HG02588 (cell line): ENCODE results near the gene LIN52.

Experiments used
- ATAC-seq: cut with Tn5 transposase; IDR thresholded peaks from one replicate; pipeline ENCODE4 v1.9.1; 2021; ENCODE audit warnings: mild to moderate bottlenecking, moderate library complexity; ENCODE audit not compliant: unreplicated experiment

The LIN52 gene

GRCh38 chr14:74223016-74223415 is 138.3 kb downstream of the LIN52 start:
- ATAC-seq, result no peak

DNA sequence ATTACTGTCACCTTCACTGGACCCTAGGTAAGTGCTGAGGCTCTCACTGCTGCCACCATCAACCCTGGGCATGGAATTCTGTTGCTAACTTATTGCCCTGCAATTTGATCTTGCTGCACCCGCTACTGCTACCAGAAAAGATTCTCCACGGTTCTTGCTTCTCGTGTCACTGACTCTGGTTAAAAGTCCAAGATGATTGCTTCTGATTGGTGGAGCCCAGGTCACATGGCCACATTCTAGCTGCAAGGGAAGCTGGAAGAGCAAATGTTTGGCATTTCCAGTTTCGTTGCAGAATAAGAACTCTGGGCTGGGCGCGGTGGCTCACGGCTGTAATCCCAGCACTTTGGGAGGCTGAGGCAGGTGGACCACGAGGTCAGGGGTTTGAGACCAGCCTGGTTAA is 147.0 kb downstream of the LIN52 start:
- ATAC-seq, result no peak

GRCh38 chr14:74235017-74235416 is 150.3 kb downstream of the LIN52 start:
- ATAC-seq, result no peak

DNA sequence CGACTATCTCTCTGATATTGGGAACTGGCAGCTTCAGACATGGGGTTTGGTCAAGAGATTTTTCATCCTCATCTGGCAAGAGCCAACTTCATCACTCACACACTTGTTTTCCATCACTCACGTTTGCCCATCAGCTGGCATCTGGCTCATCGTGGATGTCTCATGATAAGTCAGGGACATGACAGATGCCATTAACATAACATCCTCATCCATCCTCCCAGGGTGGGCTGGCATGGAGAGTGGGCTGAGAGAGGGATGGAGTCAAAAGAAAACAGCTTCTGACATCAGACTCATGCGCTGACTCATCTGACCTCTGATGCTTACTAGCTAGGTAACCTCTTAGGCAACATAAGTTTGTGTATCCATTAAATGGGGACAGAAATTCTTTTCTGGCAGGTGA is 152.7 kb downstream of the LIN52 start:
- no peak for ATAC-seq

GRCh38 chr14:74238974-74239847 is 154.5 kb downstream of the LIN52 start, which contains the start of gene VSX2:
TSS of gene VSX2 (plus strand) at chr14:74239449. CDS start at chr14:74239562, 113 bp downstream.
- no peak for ATAC-seq

DNA sequence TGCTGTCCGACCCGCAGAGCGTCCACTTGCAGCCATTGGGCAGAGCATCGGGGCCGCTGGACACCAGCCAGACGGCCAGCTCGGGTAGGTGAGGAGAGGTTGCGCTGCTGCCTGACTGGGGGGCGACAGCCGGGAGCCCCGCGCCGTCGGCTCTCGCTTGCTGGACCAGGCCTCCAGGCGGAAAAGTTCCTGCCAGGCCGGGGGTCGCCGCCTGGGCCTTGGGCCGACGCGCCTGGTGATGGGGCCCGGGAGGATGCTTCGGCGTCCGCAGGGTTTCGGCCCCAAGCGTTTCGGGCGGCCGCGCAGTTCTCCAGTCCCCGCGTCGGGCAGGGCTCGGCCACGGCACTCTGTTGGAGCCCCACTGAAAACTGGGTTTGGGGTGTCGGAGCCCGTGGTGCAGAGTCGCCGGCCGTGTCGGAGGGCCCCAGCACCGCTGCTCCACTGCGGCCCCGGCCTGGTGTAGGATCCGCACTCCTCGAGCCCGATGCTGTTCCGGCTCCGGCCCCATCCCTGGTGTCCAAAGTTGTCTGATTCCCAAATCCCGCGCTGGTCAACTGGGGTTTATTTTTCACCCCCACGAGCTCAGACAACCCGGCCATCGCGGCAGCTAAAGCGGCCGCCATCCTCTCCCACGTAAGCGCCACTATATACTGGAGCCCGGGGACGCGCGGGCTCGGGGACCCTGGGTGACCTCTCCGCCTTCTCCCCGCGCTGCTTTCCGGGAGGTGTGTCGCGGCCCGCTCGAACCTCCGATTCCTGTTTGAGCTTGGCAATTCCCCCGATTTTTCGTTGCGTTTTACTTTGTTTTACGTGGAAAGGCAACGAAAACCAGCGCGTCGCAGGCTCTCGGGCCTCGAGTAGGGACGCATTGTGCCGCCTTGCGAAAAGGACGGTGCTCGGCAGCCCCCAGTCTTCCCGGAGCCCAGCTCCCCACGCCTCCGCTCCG is 155.4 kb downstream of the LIN52 start:
- no peak for ATAC-seq

GRCh38 chr14:74240794-74241651 is 156.3 kb downstream of the LIN52 start:
- ATAC-seq, result no peak

DNA sequence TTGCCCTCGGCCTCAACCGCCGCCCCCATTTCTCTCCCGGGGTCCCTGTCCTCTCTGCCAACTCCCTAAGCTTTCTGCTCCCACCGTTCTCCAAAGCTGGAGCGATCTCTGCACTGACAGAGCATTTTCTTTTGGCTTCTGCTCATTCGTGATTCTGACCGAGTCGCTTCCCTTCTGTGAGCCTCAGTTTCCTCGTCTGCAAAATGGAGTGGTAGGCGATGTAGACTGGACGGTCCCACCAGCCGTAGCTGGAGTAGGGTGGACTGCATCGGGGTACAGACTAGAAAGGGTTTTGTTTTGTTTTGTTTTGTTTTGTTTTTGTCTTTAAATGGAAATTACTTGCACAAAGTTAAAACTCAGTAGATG is 156.9 kb downstream of the LIN52 start:
- ATAC-seq, result no peak

DNA sequence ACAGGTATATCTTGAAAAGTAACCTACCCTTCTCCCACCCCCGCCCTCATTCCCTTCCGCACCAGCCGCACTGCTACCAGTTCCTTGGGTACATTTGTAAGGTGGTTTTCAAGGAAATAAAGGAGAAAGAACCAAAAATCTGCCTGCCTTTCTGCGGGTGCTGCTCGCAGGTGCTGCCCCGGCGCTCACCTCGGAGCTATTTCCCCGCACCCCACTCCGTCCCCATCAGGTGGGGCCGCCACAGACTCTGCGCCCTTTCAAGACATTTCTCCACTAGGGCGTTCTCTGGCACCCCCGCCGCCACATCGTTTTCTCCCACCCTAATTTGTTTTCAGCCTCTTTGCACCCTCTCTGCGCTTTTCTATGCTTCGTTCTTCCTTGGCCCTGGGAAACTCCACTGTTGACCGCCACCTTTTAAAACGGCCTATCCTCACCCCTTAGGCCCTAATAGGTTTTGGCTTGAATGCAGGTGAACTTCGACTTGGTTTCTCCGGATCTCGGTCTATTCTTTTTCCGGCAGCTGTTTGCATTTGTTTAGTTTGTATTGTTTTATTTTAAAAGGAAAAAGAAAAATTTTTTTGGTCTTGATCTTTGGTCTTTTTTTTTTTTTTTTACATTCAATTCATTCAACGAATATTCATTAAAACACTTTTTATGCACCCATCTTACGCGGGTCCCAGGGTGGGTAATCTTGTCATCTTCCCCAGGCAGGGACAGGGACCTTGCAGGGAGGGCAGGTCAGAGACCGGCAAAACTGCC is 157.4 kb downstream of the LIN52 start:
- ATAC-seq, result no peak

DNA sequence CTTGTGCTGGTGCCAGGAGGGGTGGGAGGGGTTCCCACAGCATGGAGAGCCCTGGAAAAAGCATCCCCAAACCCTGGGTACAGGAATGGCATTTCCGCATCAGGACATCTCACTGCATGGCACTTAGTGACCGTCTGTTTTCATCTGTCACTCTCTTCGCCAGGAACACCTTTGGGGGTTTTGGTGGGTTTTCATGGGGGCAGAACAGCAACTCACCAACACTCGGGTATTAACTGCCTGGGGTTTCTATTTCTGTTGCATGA is 158.0 kb downstream of the LIN52 start:
- no peak for ATAC-seq

DNA sequence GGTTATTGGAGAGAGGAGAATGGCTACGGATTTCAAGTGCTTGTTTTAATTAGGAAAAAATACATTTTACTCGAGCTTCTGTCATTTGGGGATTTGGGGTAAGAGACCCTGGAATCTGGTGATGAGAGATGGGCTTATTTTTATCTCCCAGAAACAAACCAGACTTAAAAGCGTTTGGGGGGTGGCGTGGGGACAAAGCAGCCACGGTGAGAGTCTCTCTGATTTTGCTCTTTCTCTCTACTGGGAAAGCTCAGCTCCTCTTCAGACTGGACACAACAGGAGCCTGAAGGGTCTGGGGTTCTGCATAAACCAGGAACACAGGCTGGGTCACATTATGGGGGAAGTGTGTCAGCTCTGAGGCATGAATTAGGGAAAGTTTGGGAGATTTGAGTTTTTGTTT is 158.3 kb downstream of the LIN52 start:
- ATAC-seq, result no peak

DNA sequence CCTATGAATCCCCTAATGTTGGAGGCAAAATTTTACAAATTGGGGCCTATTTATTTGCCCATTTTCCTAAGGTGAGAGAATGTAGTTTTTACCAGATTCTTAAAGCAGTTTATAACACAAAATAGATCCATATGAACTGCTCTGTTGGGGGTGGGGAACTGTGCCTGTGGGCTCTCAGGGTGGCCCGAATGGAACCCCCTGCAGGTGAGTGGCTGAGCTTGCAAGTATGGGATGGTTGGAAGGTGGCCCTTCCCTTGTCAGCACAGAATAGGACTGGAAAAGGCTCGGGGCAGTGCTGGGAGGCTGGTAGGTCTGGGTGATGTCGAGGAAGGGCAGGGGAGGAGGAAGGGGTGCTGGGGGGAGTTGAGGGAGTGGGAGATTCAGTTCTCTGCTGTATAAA is 159.4 kb downstream of the LIN52 start:
- ATAC-seq, result no peak

GRCh38 chr14:74245292-74245691 is 160.5 kb downstream of the LIN52 start:
- ATAC-seq, result no peak

DNA sequence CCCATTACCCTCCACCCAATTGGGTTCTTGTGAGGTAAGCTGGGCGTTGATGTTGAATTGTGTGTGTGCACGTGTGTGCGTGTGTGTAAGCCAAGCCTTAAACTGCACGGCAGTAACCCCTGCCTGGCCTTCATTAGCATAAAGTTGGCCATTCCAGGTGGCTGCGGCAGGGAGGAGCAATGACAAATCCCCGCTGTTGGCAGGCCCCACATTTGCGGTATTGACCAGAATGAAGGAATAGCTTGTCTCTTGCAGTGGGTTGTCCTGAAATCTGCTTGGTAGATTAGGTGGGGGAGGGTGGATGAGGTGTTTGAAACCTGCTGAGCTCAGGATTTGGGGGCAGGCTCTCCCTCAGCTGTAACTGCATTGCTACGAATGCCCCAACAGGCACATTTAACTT is 161.8 kb downstream of the LIN52 start:
- no peak for ATAC-seq

DNA sequence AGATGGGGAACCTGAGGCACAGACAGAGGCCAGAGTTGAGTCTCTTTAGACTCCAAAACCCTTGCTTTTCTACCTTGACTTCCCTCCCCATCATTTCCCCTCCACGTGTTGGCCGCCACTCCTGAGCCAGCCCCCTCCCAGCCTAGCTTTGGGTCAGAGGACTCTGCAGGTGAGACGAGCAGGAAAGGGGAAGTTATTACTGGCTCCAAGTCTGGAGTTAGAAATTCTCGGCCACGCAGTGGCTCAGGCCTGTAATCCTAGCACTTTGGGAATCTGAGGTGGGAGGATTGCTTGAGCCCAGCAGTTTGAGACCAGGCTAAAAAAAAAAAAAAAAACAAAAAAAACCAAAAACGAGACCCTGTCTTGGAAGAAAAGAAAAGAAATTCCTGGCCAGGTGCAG is 163.3 kb downstream of the LIN52 start:
- ATAC-seq, result no peak

DNA sequence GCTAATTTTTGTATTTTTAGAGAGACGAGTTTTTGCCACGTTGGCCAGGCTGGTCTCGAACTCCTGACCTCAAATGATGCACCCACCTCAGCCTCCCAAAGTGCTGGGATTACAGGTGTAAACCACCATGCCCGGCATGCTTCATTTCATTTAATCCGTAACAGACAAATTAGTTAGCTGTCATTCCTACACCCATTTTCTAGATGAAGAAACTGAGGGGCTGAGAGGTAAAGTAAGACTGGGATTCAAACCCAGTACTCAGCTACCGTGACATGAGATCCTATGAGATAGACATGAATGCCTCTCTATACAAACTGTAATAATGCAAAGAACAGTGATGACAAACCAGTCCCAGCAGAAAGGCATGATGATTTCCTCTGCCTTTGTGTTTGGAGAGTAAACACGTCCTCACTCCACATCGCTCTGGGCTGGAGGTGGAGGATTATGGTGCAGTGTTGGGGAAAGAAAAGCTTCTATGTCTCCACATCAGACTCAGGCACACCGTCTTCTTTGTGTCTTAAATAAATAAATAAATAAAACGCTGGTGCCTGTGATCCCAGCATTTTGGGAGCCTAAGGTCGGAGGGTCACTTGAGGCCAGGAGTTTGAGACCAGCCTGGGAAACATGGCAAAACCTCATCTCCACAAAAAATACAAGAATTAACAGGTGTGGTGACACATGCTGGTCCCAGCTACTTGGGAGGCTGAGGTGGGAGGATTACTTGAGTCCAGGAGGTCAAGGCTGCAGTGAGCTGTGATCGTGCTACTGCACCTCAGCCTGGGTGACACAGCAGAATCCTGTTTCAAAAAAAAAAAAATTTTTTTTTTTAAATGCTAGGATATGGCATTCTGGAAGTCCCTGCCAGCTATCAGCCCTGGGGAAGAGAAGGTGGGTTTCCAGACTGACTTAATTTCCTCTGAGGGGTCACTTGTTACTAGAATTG is 164.9 kb downstream of the LIN52 start:
- no peak for ATAC-seq
